ENCODE data around the gene NFIX. TPM values are rescaled to one million over a fixed set of nuclear protein-coding genes. Genes with fewer than 3 reads are reported as not detected.

Gene NFIX
- polyA plus RNA-seq, 1 donor (not counting 4 experiments of a cell fraction or from before 2014, with no cell fraction given): 5.2 TPM

DNA sequence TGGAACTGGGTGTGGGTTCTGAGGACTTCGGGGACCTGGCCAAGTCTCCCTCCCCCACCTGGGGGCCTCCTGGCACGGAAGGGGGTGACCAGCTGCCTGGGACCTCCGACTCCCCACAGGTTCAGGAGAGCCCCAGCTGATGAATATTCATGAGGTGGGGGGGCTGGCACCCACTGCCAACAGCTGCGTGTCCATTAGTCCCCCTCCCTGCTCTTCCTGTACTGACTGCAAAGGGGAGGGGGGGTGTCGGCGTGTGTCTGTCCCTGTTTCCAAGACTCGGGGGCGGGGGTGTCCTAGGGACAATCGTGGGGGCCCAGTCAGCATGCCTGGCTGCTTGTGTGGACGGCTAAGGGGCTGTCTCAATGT, 10.6 kb upstream of the NFIX start:
- Histone ChIP-seq H3K27ac (ENCODE audit: control insufficient read depth, insufficient read depth, low read length) (no peak overlapping the region), H3K9me3 (ENCODE audit: control insufficient read depth, low read depth, low read length) (peaks cover 2% of the 10 kb centered on the region), H4K20me1 (ENCODE audit: control insufficient read depth, extremely low read depth, insufficient read depth, low read length) (no peaks in the 10 kb centered on the region), H3K36me3 (ENCODE audit: control insufficient read depth in 2 of 2, extremely low read depth in 1 of 2, insufficient read depth in 2 of 2, low read length in 2 of 2) (no peaks in the 10 kb centered on the region), H3K27me3 (ENCODE audit: control insufficient read depth, extremely low read depth, insufficient read depth, low read length) (no peaks in the 10 kb centered on the region), H3K4me1 (ENCODE audit: control insufficient read depth, extremely low read depth, insufficient read depth, low read length) (no peaks in the 10 kb centered on the region), H3K9ac (ENCODE audit: control insufficient read depth, extremely low read depth, insufficient read depth, low read length) (no peak overlapping the region), H3K79me2 (ENCODE audit: control insufficient read depth, insufficient read depth, low read length) (no peaks in the 10 kb centered on the region), H2AFZ (ENCODE audit: control insufficient read depth, low read length) (no peak overlapping the region), H3K9me1 (ENCODE audit: control insufficient read depth, extremely low read depth, insufficient read depth, low read length) (no peaks in the 10 kb centered on the region), H3K4me2 (ENCODE audit: control insufficient read depth, extremely low read depth, insufficient read depth, low read depth, low read length) (no peak overlapping the region), H3K4me3 (ENCODE audit: control insufficient read depth in 2 of 3, extremely low read depth in 1 of 3, insufficient read depth in 2 of 3, low read depth in 1 of 3, low read length in 3 of 3) (no peak overlapping the region)
- DNase-seq (ENCODE audit: low read depth, low spot score): no peak
- dilution Hi-C loops (cut with MboI; ENCODE audit: extremely low pct_ligation_motif_present, low sequenced_read_pairs): no loop called here
- FAIRE-seq: no peak
- TF ChIP-seq EZH2 (IDR thresholded peaks at IDR 0.05; ENCODE audit: low read length): no peak
- TF ChIP-seq, protein P1, sequence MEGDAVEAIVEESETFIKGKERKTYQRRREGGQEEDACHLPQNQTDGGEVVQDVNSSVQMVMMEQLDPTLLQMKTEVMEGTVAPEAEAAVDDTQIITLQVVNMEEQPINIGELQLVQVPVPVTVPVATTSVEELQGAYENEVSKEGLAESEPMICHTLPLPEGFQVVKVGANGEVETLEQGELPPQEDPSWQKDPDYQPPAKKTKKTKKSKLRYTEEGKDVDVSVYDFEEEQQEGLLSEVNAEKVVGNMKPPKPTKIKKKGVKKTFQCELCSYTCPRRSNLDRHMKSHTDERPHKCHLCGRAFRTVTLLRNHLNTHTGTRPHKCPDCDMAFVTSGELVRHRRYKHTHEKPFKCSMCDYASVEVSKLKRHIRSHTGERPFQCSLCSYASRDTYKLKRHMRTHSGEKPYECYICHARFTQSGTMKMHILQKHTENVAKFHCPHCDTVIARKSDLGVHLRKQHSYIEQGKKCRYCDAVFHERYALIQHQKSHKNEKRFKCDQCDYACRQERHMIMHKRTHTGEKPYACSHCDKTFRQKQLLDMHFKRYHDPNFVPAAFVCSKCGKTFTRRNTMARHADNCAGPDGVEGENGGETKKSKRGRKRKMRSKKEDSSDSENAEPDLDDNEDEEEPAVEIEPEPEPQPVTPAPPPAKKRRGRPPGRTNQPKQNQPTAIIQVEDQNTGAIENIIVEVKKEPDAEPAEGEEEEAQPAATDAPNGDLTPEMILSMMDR (optimal IDR thresholded peaks at IDR 0.05 in 1 of 3, IDR thresholded peaks at IDR 0.05 in 1 of 3, conservative IDR thresholded peaks at IDR 0.05 in 1 of 3; ENCODE audit: extremely low read depth in 1 of 3, insufficient read depth in 2 of 3, low read length in 3 of 3): no peak

DNA sequence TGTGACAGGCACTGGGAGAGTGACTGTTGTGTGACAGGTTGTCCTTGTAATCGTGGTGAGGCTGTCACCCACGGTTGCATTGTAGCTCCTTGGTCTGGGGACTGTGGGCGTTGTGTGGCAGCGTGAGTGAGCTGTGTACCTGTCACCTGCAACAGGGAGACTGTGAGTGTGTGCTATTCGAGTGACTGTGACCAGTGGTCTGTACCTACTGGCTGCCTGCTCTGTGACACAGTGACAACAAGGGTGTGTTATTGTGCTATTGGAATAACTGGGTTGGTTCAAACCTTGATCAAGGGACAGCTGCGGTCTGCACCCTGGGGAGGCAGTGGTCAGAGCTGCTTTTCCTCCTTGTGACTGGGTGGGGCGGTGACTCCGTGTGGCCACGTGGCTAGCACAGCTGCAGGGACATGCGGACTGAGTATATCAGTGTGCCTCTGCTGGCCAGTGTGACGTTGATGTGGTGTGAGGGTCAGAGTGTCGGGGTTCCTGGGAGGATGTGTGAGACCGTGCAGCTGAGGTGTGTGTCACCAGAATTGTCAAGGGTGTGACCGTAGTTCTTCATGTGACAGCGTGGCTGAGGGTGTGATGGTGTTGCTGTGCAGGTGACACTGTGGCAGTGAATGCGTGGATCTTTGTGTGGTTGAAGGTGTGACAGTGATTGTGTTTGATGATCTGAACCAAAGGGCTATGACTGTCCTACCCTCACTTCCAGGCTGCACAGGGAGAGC, 10.1 kb upstream of the NFIX start:
- Histone ChIP-seq H2AFZ (ENCODE audit: control insufficient read depth, low read length) (no peak overlapping the region), H3K4me3 (ENCODE audit: control insufficient read depth in 2 of 3, extremely low read depth in 1 of 3, insufficient read depth in 2 of 3, low read depth in 1 of 3, low read length in 3 of 3) (no peak overlapping the region), H3K4me2 (ENCODE audit: control insufficient read depth, extremely low read depth, insufficient read depth, low read depth, low read length) (no peak overlapping the region), H3K79me2 (ENCODE audit: control insufficient read depth, insufficient read depth, low read length) (no peaks in the 10 kb centered on the region), H3K4me1 (ENCODE audit: control insufficient read depth, extremely low read depth, insufficient read depth, low read length) (no peaks in the 10 kb centered on the region), H3K9ac (ENCODE audit: control insufficient read depth, extremely low read depth, insufficient read depth, low read length) (no peak overlapping the region), H3K27me3 (ENCODE audit: control insufficient read depth, extremely low read depth, insufficient read depth, low read length) (no peaks in the 10 kb centered on the region), H3K9me3 (ENCODE audit: control insufficient read depth, low read depth, low read length) (peaks cover 2% of the 10 kb centered on the region), H4K20me1 (ENCODE audit: control insufficient read depth, extremely low read depth, insufficient read depth, low read length) (no peaks in the 10 kb centered on the region), H3K9me1 (ENCODE audit: control insufficient read depth, extremely low read depth, insufficient read depth, low read length) (no peaks in the 10 kb centered on the region), H3K27ac (ENCODE audit: control insufficient read depth, insufficient read depth, low read length) (no peak overlapping the region), H3K36me3 (ENCODE audit: control insufficient read depth in 2 of 2, extremely low read depth in 1 of 2, insufficient read depth in 2 of 2, low read length in 2 of 2) (no peaks in the 10 kb centered on the region)
- dilution Hi-C loops (cut with MboI; ENCODE audit: extremely low pct_ligation_motif_present, low sequenced_read_pairs): no loop called here
- TF ChIP-seq, protein P1 (optimal IDR thresholded peaks at IDR 0.05 in 1 of 3, IDR thresholded peaks at IDR 0.05 in 1 of 3, conservative IDR thresholded peaks at IDR 0.05 in 1 of 3; ENCODE audit: extremely low read depth in 1 of 3, insufficient read depth in 2 of 3, low read length in 3 of 3): no peak
- no peak for TF ChIP-seq EZH2 (IDR thresholded peaks at IDR 0.05; ENCODE audit: low read length)
- FAIRE-seq (no peak), DNase-seq (ENCODE audit: low read depth, low spot score) (no peak)
